GM12878 (cell line): Measurements from ENCODE around the gene H1-8. TPM values are rescaled to one million over a fixed set of nuclear protein-coding genes. Genes with fewer than 3 reads are reported as not detected.
A peak's percentile ranks its signal among the peaks of the same experiment; 100 is the strongest.

Source experiments
- ATAC-seq: fragments of 200-7000 bp; cut with Tn5 transposase; 3 replicates; pipeline ENCODE4 v1.9.1; 2020; ENCODE audit warnings: mild to moderate bottlenecking, moderate library complexity
- BruUV-seq: library from RNA; stranded (reverse); fragments of 400-500 nt; replicated peaks from 2 replicates; lab custom pipeline; 2021; lab: Mats Ljungman, UMichigan
- CTCF ChIA-PET: fragments of 300-600 bp; sonication (Branson Sonifier 250); formaldehyde crosslinking; extraction: SDS; loops from one replicate; lab custom pipeline; 2021; ENCODE audit warnings: inconsistent platforms; lab: Yijun Ruan, JAX
- POLR2A ChIA-PET: fragments of 350-600 bp; formaldehyde crosslinking; extraction: SDS; loops from one replicate; lab custom pipeline; 2021; ENCODE audit warnings: inconsistent platforms; lab: Charles Lee
- RAD21 ChIA-PET: fragments of 300-600 bp; sonication (Branson Sonifier 250); formaldehyde crosslinking; loops from one replicate; lab custom pipeline; 2023; ENCODE audit warnings: antibody characterized with exemption; ENCODE audit not compliant: unreplicated experiment; lab: Charles Lee
- SMC1A ChIA-PET: fragments of 300-600 bp; sonication (Branson Sonifier 250); formaldehyde crosslinking; loops from one replicate; lab custom pipeline; 2023; ENCODE audit not compliant: unreplicated experiment, uncharacterized antibody; lab: Charles Lee
- DNase-seq: peaks from one replicate; pipeline ENCODE4 v3.0.0-alpha.2; 2011; ENCODE audit warnings: low read depth, low spot score
- FAIRE-seq: peaks from 3 replicates; lab custom pipeline; 2011; peaks lifted over from hg19 to GRCh38; lab: Jason Lieb, UNC
- H2AFZ ChIP-seq: 2 replicates; pipeline ENCODE4 v1.6.0; 2011; ENCODE audit warnings: low read depth, low read length, control low read depth; ENCODE audit not compliant: control insufficient read depth
- H3K27ac ChIP-seq: 2 replicates; pipeline ENCODE4 v1.5.1; 2011; ENCODE audit warnings: control low read depth; ENCODE audit not compliant: control insufficient read depth, insufficient read depth
- H3K27me3 ChIP-seq, 2 experiments: replicated peaks in 1 of 2; 2 replicates each; pipeline versions ENCODE4 v1.6.0 to v1.6.1; 2011; ENCODE audit warnings: low read length in 1 of 2; ENCODE audit not compliant: control insufficient read depth in 2 of 2, insufficient read depth in 2 of 2
- H3K36me3 ChIP-seq, 2 experiments: 2 replicates each; pipeline ENCODE4 v1.5.1; 2011; ENCODE audit warnings: low read length in 1 of 2; ENCODE audit not compliant: control insufficient read depth in 2 of 2, insufficient read depth in 2 of 2
- H3K4me1 ChIP-seq: 2 replicates; pipeline ENCODE4 v1.6.1; 2011; ENCODE audit warnings: mild to moderate bottlenecking, low read length, moderate library complexity, mixed read lengths; ENCODE audit not compliant: control insufficient read depth, insufficient read depth
- H3K4me2 ChIP-seq: 2 replicates; pipeline ENCODE4 v1.6.0; 2011; ENCODE audit warnings: control low read depth; ENCODE audit not compliant: control insufficient read depth, insufficient read depth
- H3K4me3 ChIP-seq: fragments of 200-600 bp; sonication (generic); 2 replicates; pipeline ENCODE4 v1.5.1; 2016
- H3K79me2 ChIP-seq: 2 replicates; pipeline ENCODE4 v1.6.0; 2011; ENCODE audit warnings: low read length; ENCODE audit not compliant: control insufficient read depth, insufficient read depth
- H3K9ac ChIP-seq: 2 replicates; pipeline ENCODE4 v1.8.0; 2011; ENCODE audit warnings: low read length, control low read depth, mixed read lengths; ENCODE audit not compliant: control insufficient read depth, insufficient read depth
- H3K9me3 ChIP-seq: replicated peaks from 3 replicates; pipeline ENCODE4 v1.5.1; 2011; ENCODE audit warnings: mild to moderate bottlenecking, low read length; ENCODE audit not compliant: control insufficient read depth, insufficient read depth
- H4K20me1 ChIP-seq: 2 replicates; pipeline ENCODE4 v1.6.0; 2011; ENCODE audit not compliant: control insufficient read depth, insufficient read depth
- JUNB ChIP-seq: IDR thresholded peaks from 2 replicates; pipeline ENCODE4 v1.6.1; 2016; ENCODE audit warnings: antibody characterized with exemption, mild to moderate bottlenecking
- MLLT1 ChIP-seq: fragments of 450-650 bp; IDR thresholded peaks from 2 replicates; pipeline ENCODE4 v1.6.1; 2016; ENCODE audit warnings: mild to moderate bottlenecking
- MYC ChIP-seq: IDR thresholded peaks from 2 replicates; pipeline ENCODE4 v1.6.1; 2011; ENCODE audit warnings: mild to moderate bottlenecking, low read length, moderate library complexity, inconsistent platforms; ENCODE audit not compliant: insufficient read depth, insufficient replicate concordance, insufficient read length, severe bottlenecking
- NR2F1 ChIP-seq: fragments of 450-650 bp; conservative IDR thresholded peaks from 2 replicates; pipeline ENCODE4 v1.6.1; 2017; ENCODE audit warnings: mild to moderate bottlenecking
- POLR2AphosphoS2 ChIP-seq: IDR thresholded peaks from 2 replicates; pipeline ENCODE4 v1.6.1; 2011; ENCODE audit warnings: low read depth, mild to moderate bottlenecking, low read length, improper control_type of control experiment, moderate library complexity
- RAD51 ChIP-seq: fragments of 450-650 bp; IDR thresholded peaks from 2 replicates; pipeline ENCODE4 v1.6.1; 2016; ENCODE audit warnings: moderate library complexity, mild to moderate bottlenecking, inconsistent platforms
- RB1 ChIP-seq: fragments of 450-650 bp; formaldehyde crosslinking; IDR thresholded peaks from 2 replicates; pipeline ENCODE4 v1.6.1; 2017; ENCODE audit warnings: mild to moderate bottlenecking, borderline replicate concordance
- RCOR1 ChIP-seq: conservative IDR thresholded peaks from 2 replicates; pipeline ENCODE4 v1.6.1; 2012; ENCODE audit warnings: low read depth, low read length, improper control_type of control experiment
- SREBF1 ChIP-seq: IDR thresholded peaks from 2 replicates; pipeline ENCODE4 v1.6.1; 2012; ENCODE audit warnings: mild to moderate bottlenecking, low read length
- YBX1 ChIP-seq: fragments of 450-650 bp; IDR thresholded peaks from 2 replicates; pipeline ENCODE4 v1.6.1; 2016; ENCODE audit warnings: antibody characterized with exemption
- ZNF217 ChIP-seq: fragments of 450-650 bp; IDR thresholded peaks from 2 replicates; pipeline ENCODE4 v1.6.1; 2017; ENCODE audit warnings: antibody characterized with exemption, mild to moderate bottlenecking
- WGBS: methylation state at CpG from one replicate; pipeline ENCODE4 v1.1.6; 2016; ENCODE audit warnings: low lambda C conversion rate; ENCODE audit not compliant: insufficient replicate concordance, insufficient coverage; ENCODE audit errors: missing lambda C conversion rate; 5-methylcytosine and 5-hydroxymethylcytosine counted together
- in situ Hi-C: fragments of 300-500 bp; cut with MboI; formaldehyde crosslinking; loops from 9 replicates; pipeline ENCODE4 v1.14.3; 2018; ENCODE audit warnings: mixed read lengths
- intact Hi-C: fragments of 100-400 bp; cut with micrococcal nuclease; formaldehyde crosslinking; loops from one replicate; pipeline ENCODE4 v1.14.2; 2022; ENCODE audit not compliant: unreplicated experiment
- polyA plus RNA-seq, 11 experiments: library from polyadenylated mRNA; depleted of rRNA in 4 of 11; unstranded in 6 of 11; stranded (reverse) in 5 of 11; fragments of >200 nt; fragmentation: Nextera tagmentation in 4 of 11; fragmentation: Illumina TruSeq in 1 of 11; extraction: Ambion mirVana in 4 of 11; extraction: Trizol in 1 of 11; gene quantifications; 1 replicate in 1 of 11; 2 replicates in 10 of 11; pipeline versions ENCODE4 v1.2.1 to v1.2.3, GENCODE V29; 2011 to 2016; ENCODE audit warnings: inconsistent platforms in 2 of 11, missing spikeins in 2 of 11, low read depth in 1 of 11
- total RNA-seq, 4 experiments: library from RNA; depleted of rRNA in 3 of 4; stranded (reverse); fragments of >200 nt in 3 of 4; fragmentation: Illumina TruSeq in 1 of 4; extraction: Trizol in 1 of 4; gene quantifications; 2 replicates each; pipeline versions ENCODE4 v1.2.1 to v1.2.3, GENCODE V29; 2013 to 2021
- TF ChIP-seq, protein P1 (sequence below): fragments of 450-650 bp; IDR thresholded peaks from 2 replicates; pipeline ENCODE4 v1.6.1; 2014; ENCODE audit warnings: mild to moderate bottlenecking

H1-8 gene
- total and polyA plus RNA-seq, 10 of the 15 experiments (the other 5 are each of a cell fraction or from before 2014, with no cell fraction given): not detected

- intact Hi-C loops: no loop called here
- DNase-seq (no peak), FAIRE-seq (no peak)
- Histone ChIP-seq H3K27ac (no peak overlapping the region), H3K9me3 (no peaks in the 10 kb centered on the region), H3K27me3 (peaks cover 0 to 2% of the 10 kb centered on the region in 2 experiments; a peak in 1 of 4 replicates), H3K9ac (no peak overlapping the region), H3K4me1 (no peaks in the 10 kb centered on the region)
- TF ChIP-seq ZNF217 (no peak), JUNB (no peak), RAD51 (no peak), NR2F1 (0 out of 2 replicates have a peak, but pooled peaks have one; percentile 12), RCOR1 (no peak)
- TF ChIP-seq, all 136 proteins: peak for 1
- in situ Hi-C loops: no loop called here
- POLR2A ChIA-PET: no interaction called here
- no peak for ATAC-seq
- RAD21 ChIA-PET: no interaction called here
- Histone ChIP-seq H3K36me3 (no peaks in the 10 kb centered on the region), H2AFZ (peak overlapping the region; percentile 51; the same call in 1 of the 2 replicates), H3K4me3 (no peak overlapping the region), H4K20me1 (no peaks in the 10 kb centered on the region), H3K4me2 (no peak overlapping the region), H3K79me2 (no peaks in the 10 kb centered on the region)
- 52% methylated on average over 15 of the region's 15 CpGs for WGBS
- CTCF ChIA-PET: interaction anchor here (0.8 to 1.0 kb wide), 2 partner anchors 40 to 68 kb away, joined by 3 read pairs; no protein-coding TSS in a partner anchor
- SMC1A ChIA-PET: no interaction called here
- BruUV-seq: no TSS peak
These were observed 15.3 kb downstream of the H1-8 start for GRCh38 chr3:129558081-129558771.

DNA sequence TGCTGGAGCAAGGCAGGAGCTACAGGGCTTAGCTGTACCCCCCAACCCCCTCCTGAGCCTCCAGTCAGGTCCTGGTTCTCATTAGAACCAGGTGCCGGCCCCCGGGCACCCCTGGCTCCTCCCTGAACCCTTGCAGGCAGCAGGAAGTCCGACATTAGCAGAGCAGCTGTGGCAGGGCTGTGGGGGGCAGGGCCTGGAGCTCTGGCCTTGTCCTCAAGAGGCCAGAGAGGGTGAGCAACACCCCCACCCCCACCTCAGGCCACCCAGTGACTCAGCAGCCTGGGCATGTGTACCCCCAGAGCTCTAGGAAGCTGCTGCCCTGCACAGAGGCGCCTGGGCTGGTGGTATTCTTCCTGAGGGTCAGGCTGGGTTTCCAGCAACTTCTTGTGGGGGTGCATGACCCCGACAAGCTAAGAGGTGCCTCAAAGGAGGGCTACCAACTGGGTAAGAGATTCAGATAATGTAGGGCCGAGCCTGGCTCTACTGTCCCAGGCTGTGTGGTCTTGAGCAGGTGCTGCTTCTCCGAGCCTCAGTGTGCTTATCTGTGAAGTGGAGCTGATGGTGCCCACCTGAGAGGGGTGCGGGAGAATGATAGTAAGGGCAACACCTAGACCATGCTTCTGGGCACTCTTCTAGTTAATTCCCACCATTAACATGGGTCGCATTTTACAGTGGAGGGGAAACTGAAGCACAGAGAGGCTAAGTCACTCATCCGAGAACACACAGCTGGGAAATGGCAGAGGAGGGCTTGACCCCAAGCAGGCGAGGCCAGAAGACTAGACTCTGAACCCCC, 16.0 kb downstream of the H1-8 start:
- SMC1A ChIA-PET: no interaction called here
- no TSS peak for BruUV-seq
- Histone ChIP-seq H3K27ac (no peak overlapping the region), H4K20me1 (no peaks in the 10 kb centered on the region), H3K4me2 (no peak overlapping the region), H3K79me2 (no peaks in the 10 kb centered on the region), H3K27me3 (no peaks in the 10 kb centered on the region; a peak in 1 of 4 replicates), H3K9ac (no peak overlapping the region), H3K4me1 (no peaks in the 10 kb centered on the region), H3K9me3 (no peaks in the 10 kb centered on the region), H2AFZ (peak overlapping the region; percentile 51), H3K4me3 (no peak overlapping the region), H3K36me3 (no peaks in the 10 kb centered on the region)
- intact Hi-C loops (no loop called here), in situ Hi-C loops (no loop called here)
- CTCF ChIA-PET: interaction anchor here (1.0 kb wide), 1 partner anchor 69 kb away, joined by 3 read pairs; no protein-coding TSS in a partner anchor
- 23% methylated on average over 11 of the region's 11 CpGs for WGBS
- RAD21 ChIA-PET: no interaction called here
- DNase-seq (no peak), FAIRE-seq (no peak), ATAC-seq (0 out of 3 replicates have a peak, but pooled peaks have one; percentile 26)
- POLR2A ChIA-PET: interaction anchor here (0.6 kb wide), 1 partner anchor 206 kb away, joined by 5 read pairs; no protein-coding TSS in a partner anchor
- TF ChIP-seq POLR2AphosphoS2: no peak
- TF ChIP-seq YBX1: no peak
- no peak for TF ChIP-seq SREBF1
- no peak for TF ChIP-seq MLLT1
- TF ChIP-seq, protein P1, sequence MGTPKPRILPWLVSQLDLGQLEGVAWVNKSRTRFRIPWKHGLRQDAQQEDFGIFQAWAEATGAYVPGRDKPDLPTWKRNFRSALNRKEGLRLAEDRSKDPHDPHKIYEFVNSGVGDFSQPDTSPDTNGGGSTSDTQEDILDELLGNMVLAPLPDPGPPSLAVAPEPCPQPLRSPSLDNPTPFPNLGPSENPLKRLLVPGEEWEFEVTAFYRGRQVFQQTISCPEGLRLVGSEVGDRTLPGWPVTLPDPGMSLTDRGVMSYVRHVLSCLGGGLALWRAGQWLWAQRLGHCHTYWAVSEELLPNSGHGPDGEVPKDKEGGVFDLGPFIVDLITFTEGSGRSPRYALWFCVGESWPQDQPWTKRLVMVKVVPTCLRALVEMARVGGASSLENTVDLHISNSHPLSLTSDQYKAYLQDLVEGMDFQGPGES: no peak
- TF ChIP-seq RB1: no peak
- no peak for TF ChIP-seq MYC
